ENCODE measurements around the gene MNS1. TPM values are rescaled to one million over a fixed set of nuclear protein-coding genes. Genes with fewer than 3 reads are reported as not detected.
"Not testable (repeated sequence)": the region's sequence is repeated elsewhere in the genome, so short reads cannot be mapped to it uniquely, and the experiment has no call there.

The MNS1 gene
- total and polyA plus RNA-seq, 2 experiments from 2014 or later: 2.9 to 16.9 TPM

DNA sequence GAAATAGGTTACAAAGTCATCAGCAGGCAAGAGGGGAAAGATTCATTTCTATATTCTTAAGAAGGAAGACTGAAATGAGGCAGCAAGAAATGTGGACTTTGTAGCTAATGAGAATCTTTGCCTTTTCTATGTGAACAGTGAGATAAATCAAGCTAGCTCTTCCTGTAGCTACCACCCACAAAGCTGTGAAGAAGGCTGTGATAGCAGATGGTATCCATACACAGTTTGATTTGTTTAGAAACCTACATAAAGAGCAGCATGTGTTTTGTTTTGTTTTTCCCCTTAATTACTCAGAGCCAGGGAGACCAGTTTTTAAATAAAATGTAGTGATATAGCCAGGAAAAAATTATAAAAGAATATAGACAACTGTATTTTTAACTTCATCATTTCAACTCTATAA lies 54.2 kb downstream of the MNS1 start:
- Mint-ChIP-seq H3K4me1 (no peaks in the 10 kb centered on the region), H3K27ac (no peak overlapping the region), H3K36me3 (ENCODE audit: low read depth) (peaks cover 3% of the 10 kb centered on the region; the same call in 2 of the 3 replicates), H3K9me3 (no peaks in the 10 kb centered on the region), H3K4me3 (no peak overlapping the region), H3K27me3 (ENCODE audit: insufficient read depth, low read depth, poor library complexity) (no peaks in the 10 kb centered on the region)
- Histone ChIP-seq H3K27me3 (ENCODE audit: insufficient read depth) (no peaks in the 10 kb centered on the region), H3K27ac (ENCODE audit: low read depth) (no peak overlapping the region), H4K20me1 (replicated peaks; ENCODE audit: insufficient read depth) (no peaks in the 10 kb centered on the region), H3K36me3 (ENCODE audit: insufficient read depth) (no peaks in the 10 kb centered on the region), H3K9me2 (ENCODE audit: insufficient read depth) (no peaks in the 10 kb centered on the region), H2AFZ (no peak overlapping the region), H3K79me2 (replicated peaks; ENCODE audit: insufficient read depth) (no peaks in the 10 kb centered on the region), H3F3A (replicated peaks; ENCODE audit: low read depth) (no peaks in the 10 kb centered on the region), H3K4me1 (ENCODE audit: insufficient read depth) (no peaks in the 10 kb centered on the region), H3K4me2 (no peak overlapping the region), H3K4me3 (no peak overlapping the region)
- no peak for ATAC-seq
- no peak for DNase-seq (ENCODE audit: low spot score)
- TF ChIP-seq, protein P1, sequence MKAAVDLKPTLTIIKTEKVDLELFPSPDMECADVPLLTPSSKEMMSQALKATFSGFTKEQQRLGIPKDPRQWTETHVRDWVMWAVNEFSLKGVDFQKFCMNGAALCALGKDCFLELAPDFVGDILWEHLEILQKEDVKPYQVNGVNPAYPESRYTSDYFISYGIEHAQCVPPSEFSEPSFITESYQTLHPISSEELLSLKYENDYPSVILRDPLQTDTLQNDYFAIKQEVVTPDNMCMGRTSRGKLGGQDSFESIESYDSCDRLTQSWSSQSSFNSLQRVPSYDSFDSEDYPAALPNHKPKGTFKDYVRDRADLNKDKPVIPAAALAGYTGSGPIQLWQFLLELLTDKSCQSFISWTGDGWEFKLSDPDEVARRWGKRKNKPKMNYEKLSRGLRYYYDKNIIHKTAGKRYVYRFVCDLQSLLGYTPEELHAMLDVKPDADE (IDR thresholded peaks at IDR 0.05): no peak
- TF ChIP-seq ZNF114 (CRISPR knock-in tag; IDR thresholded peaks at IDR 0.05): no peak
- no peak for TF ChIP-seq ZNF331 (CRISPR knock-in tag; IDR thresholded peaks at IDR 0.05; ENCODE audit: low read depth)
- TF ChIP-seq EZH2 (IDR thresholded peaks at IDR 0.05; ENCODE audit: low read depth, unreplicated experiment): no peak
- TF ChIP-seq NANOG (IDR thresholded peaks at IDR 0.05; ENCODE audit: borderline replicate concordance): no peak
- TF ChIP-seq, protein P2, sequence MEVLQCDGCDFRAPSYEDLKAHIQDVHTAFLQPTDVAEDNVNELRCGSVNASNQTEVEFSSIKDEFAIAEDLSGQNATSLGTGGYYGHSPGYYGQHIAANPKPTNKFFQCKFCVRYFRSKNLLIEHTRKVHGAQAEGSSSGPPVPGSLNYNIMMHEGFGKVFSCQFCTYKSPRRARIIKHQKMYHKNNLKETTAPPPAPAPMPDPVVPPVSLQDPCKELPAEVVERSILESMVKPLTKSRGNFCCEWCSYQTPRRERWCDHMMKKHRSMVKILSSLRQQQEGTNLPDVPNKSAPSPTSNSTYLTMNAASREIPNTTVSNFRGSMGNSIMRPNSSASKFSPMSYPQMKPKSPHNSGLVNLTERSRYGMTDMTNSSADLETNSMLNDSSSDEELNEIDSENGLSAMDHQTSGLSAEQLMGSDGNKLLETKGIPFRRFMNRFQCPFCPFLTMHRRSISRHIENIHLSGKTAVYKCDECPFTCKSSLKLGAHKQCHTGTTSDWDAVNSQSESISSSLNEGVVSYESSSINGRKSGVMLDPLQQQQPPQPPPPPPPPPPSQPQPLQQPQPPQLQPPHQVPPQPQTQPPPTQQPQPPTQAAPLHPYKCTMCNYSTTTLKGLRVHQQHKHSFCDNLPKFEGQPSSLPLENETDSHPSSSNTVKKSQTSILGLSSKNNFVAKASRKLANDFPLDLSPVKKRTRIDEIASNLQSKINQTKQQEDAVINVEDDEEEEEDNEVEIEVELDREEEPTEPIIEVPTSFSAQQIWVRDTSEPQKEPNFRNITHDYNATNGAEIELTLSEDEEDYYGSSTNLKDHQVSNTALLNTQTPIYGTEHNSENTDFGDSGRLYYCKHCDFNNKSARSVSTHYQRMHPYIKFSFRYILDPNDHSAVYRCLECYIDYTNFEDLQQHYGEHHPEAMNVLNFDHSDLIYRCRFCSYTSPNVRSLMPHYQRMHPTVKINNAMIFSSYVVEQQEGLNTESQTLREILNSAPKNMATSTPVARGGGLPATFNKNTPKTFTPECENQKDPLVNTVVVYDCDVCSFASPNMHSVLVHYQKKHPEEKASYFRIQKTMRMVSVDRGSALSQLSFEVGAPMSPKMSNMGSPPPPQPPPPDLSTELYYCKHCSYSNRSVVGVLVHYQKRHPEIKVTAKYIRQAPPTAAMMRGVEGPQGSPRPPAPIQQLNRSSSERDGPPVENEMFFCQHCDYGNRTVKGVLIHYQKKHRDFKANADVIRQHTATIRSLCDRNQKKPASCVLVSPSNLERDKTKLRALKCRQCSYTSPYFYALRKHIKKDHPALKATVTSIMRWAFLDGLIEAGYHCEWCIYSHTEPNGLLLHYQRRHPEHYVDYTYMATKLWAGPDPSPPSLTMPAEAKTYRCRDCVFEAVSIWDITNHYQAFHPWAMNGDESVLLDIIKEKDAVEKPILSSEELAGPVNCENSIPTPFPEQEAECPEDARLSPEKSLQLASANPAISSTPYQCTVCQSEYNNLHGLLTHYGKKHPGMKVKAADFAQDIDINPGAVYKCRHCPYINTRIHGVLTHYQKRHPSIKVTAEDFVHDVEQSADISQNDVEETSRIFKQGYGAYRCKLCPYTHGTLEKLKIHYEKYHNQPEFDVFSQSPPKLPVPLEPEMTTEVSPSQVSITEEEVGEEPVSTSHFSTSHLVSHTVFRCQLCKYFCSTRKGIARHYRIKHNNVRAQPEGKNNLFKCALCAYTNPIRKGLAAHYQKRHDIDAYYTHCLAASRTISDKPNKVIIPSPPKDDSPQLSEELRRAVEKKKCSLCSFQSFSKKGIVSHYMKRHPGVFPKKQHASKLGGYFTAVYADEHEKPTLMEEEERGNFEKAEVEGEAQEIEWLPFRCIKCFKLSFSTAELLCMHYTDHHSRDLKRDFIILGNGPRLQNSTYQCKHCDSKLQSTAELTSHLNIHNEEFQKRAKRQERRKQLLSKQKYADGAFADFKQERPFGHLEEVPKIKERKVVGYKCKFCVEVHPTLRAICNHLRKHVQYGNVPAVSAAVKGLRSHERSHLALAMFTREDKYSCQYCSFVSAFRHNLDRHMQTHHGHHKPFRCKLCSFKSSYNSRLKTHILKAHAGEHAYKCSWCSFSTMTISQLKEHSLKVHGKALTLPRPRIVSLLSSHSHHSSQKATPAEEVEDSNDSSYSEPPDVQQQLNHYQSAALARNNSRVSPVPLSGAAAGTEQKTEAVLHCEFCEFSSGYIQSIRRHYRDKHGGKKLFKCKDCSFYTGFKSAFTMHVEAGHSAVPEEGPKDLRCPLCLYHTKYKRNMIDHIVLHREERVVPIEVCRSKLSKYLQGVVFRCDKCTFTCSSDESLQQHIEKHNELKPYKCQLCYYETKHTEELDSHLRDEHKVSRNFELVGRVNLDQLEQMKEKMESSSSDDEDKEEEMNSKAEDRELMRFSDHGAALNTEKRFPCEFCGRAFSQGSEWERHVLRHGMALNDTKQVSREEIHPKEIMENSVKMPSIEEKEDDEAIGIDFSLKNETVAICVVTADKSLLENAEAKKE (CRISPR knock-in tag; IDR thresholded peaks at IDR 0.05): no peak
- TF ChIP-seq STAT1 (IDR thresholded peaks at IDR 0.05; ENCODE audit: unreplicated experiment): no peak
- TF ChIP-seq CTCF (conservative IDR thresholded peaks at IDR 0.05; ENCODE audit: low read depth in 2 of 2): no peak
- no peak for TF ChIP-seq CREB1 (CRISPR knock-in tag; IDR thresholded peaks at IDR 0.05; ENCODE audit: low read depth)

DNA sequence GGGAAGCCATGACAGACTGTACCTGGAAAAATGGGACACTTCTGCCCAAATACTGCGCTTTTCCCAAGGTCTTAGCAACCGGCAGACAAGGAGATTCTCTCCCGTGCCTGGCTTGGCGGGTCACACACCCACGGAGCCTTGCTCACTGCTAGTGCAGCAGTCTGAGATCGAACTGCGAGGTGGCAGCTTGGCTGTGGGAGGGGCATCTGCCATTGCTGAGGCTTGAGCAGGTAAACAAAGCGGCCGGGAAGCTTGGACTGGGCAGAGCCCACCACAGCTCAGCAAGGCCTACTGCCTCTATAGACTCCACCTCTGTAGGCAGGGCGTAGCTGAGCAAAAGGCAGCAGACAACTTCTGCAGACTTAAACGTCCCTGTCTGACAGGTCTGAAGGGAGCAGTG lies 65.7 kb downstream of the MNS1 start:
- H4K20me1 ChIP-seq (replicated peaks; ENCODE audit: insufficient read depth); ATAC-seq; H3F3A ChIP-seq (replicated peaks; ENCODE audit: low read depth); H3K36me3 ChIP-seq (ENCODE audit: insufficient read depth); H3K27ac ChIP-seq (ENCODE audit: low read depth); H3K79me2 ChIP-seq (replicated peaks; ENCODE audit: insufficient read depth); H3K4me1 ChIP-seq (ENCODE audit: insufficient read depth); H3K27me3 ChIP-seq (ENCODE audit: insufficient read depth); H3K27ac Mint-ChIP-seq; H3K4me2 ChIP-seq; H3K4me1 Mint-ChIP-seq; H3K9me2 ChIP-seq (ENCODE audit: insufficient read depth); H2AFZ ChIP-seq; H3K4me3 Mint-ChIP-seq; H3K27me3 Mint-ChIP-seq (ENCODE audit: insufficient read depth, low read depth, poor library complexity); H3K4me3 ChIP-seq; DNase-seq (ENCODE audit: low spot score): not testable (repeated sequence)
- Mint-ChIP-seq H3K9me3 (peaks cover 63% of the 10 kb centered on the region), H3K36me3 (ENCODE audit: low read depth) (peaks cover 81% of the 10 kb centered on the region)

DNA sequence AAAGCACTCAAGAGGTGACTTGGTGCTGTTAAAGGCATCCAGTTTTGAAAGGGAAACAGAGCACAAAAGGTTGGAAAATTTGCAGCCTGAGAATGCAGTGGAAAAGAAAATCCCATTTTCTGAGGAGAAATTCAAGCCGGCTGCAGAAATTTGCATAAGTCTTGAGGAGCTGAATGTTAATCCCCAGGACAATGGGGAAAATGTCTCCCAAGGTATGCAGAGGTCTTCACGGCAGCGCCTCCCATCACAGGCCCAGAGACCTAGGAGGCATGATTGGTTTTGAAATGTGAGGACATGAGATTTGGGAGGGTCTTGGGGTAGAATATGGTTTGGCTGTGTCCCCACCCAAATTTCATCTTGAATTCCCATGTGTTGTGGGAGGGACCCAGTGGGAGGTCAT lies 67.6 kb downstream of the MNS1 start:
- H3K4me1 Mint-ChIP-seq; H4K20me1 ChIP-seq (replicated peaks; ENCODE audit: insufficient read depth); H3K4me3 Mint-ChIP-seq; H3F3A ChIP-seq (replicated peaks; ENCODE audit: low read depth); H3K4me3 ChIP-seq; H3K27me3 Mint-ChIP-seq (ENCODE audit: insufficient read depth, low read depth, poor library complexity); H3K79me2 ChIP-seq (replicated peaks; ENCODE audit: insufficient read depth); H3K9me2 ChIP-seq (ENCODE audit: insufficient read depth); H3K4me1 ChIP-seq (ENCODE audit: insufficient read depth); H3K27me3 ChIP-seq (ENCODE audit: insufficient read depth); H2AFZ ChIP-seq; ATAC-seq; H3K36me3 ChIP-seq (ENCODE audit: insufficient read depth); H3K27ac ChIP-seq (ENCODE audit: low read depth); H3K27ac Mint-ChIP-seq; H3K4me2 ChIP-seq: not testable (repeated sequence)
- peaks cover 68% of the 10 kb centered on the region for H3K36me3 Mint-ChIP-seq (ENCODE audit: low read depth)
- H3K9me3 Mint-ChIP-seq: peaks cover 45% of the 10 kb centered on the region
- DNase-seq (ENCODE audit: low spot score): peak; percentile 23

Data from GM23338 (cell line).